ENCODE measurements around the gene TAF4B. TPM values are rescaled to one million over a fixed set of nuclear protein-coding genes. Genes with fewer than 3 reads are reported as not detected.
A peak's percentile ranks its signal among the peaks of the same experiment; 100 is the strongest.

Gene TAF4B
- total RNA-seq (ENCODE audit: unreplicated experiment): 1.4 TPM
- long read RNA-seq: 0 reads

- Mint-ChIP-seq H3K9me3 (ENCODE audit: unreplicated experiment) (no peaks in the 10 kb centered on the region), H3K27me3 (ENCODE audit: unreplicated experiment) (peaks cover 6% of the 10 kb centered on the region), H3K4me3 (ENCODE audit: unreplicated experiment) (peak within 1 kb of the TSS; percentile 91), H3K4me1 (ENCODE audit: low read depth, unreplicated experiment) (peaks cover 5% of the 10 kb centered on the region), H3K36me3 (ENCODE audit: unreplicated experiment) (no peaks in the 10 kb centered on the region), H3K27ac (ENCODE audit: unreplicated experiment) (no peak within 1 kb of the TSS)
- DNase-seq: peak; percentile 97
- TF ChIP-seq CTCF (IDR thresholded peaks at IDR 0.05; ENCODE audit: partially characterized antibody, unreplicated experiment): no peak
Observed at GRCh38 chr18:26226229-26227050, at the start of gene TAF4B. Gene TAF4B (plus strand): TSS chr18:26226445. CDS start chr18:26226934, 489 bp downstream.

- Mint-ChIP-seq H3K27ac (ENCODE audit: unreplicated experiment) (no peak overlapping the region), H3K4me3 (ENCODE audit: unreplicated experiment) (no peak overlapping the region)
Observed at GRCh38 chr18:26181343-26181826, 44.9 kb upstream of the TAF4B start.

GRCh38 chr18:26183395-26184112, 42.7 kb upstream of the TAF4B start:
- no peak for TF ChIP-seq CTCF (IDR thresholded peaks at IDR 0.05; ENCODE audit: partially characterized antibody, unreplicated experiment)
- no peaks in the 10 kb centered on the region for H3K36me3 Mint-ChIP-seq (ENCODE audit: unreplicated experiment)
- H3K9me3 Mint-ChIP-seq (ENCODE audit: unreplicated experiment): peaks cover 2% of the 10 kb centered on the region
- no peak overlapping the region for H3K4me3 Mint-ChIP-seq (ENCODE audit: unreplicated experiment)
- H3K27me3 Mint-ChIP-seq (ENCODE audit: unreplicated experiment): no peaks in the 10 kb centered on the region
- H3K4me1 Mint-ChIP-seq (ENCODE audit: low read depth, unreplicated experiment): no peaks in the 10 kb centered on the region
- DNase-seq: no peak
- no peak overlapping the region for H3K27ac Mint-ChIP-seq (ENCODE audit: unreplicated experiment)

More at GRCh38 chr18:26181343-26181826, 44.9 kb upstream of the TAF4B start:
- H3K9me3 Mint-ChIP-seq (ENCODE audit: unreplicated experiment): peaks cover 2% of the 10 kb centered on the region
- H3K4me1 Mint-ChIP-seq (ENCODE audit: low read depth, unreplicated experiment): no peaks in the 10 kb centered on the region
- no peak for TF ChIP-seq CTCF (IDR thresholded peaks at IDR 0.05; ENCODE audit: partially characterized antibody, unreplicated experiment)
- DNase-seq: no peak
- no peaks in the 10 kb centered on the region for H3K27me3 Mint-ChIP-seq (ENCODE audit: unreplicated experiment)
- H3K36me3 Mint-ChIP-seq (ENCODE audit: unreplicated experiment): no peaks in the 10 kb centered on the region

GRCh38 chr18:26185267-26185666, 41.0 kb upstream of the TAF4B start:
- H3K36me3 Mint-ChIP-seq (ENCODE audit: unreplicated experiment): no peaks in the 10 kb centered on the region
- no peak overlapping the region for H3K4me3 Mint-ChIP-seq (ENCODE audit: unreplicated experiment)
- peaks cover 2% of the 10 kb centered on the region for H3K27me3 Mint-ChIP-seq (ENCODE audit: unreplicated experiment)
- peaks cover 2% of the 10 kb centered on the region for H3K9me3 Mint-ChIP-seq (ENCODE audit: unreplicated experiment)
- H3K4me1 Mint-ChIP-seq (ENCODE audit: low read depth, unreplicated experiment): no peaks in the 10 kb centered on the region
- no peak for DNase-seq
- no peak overlapping the region for H3K27ac Mint-ChIP-seq (ENCODE audit: unreplicated experiment)
- peak; percentile 58 for TF ChIP-seq CTCF (IDR thresholded peaks at IDR 0.05; ENCODE audit: partially characterized antibody, unreplicated experiment)

Data from glutamatergic neuron (in vitro differentiated cells).